Vagina (tissue), 2 donors: ENCODE results near the gene ZRANB3.

Source experiments
- POLR2A ChIP-seq, 2 donors: fragments of 450-650 bp; IDR thresholded peaks; one replicate each; pipeline ENCODE4 v1.6.1; 2017; ENCODE audit warnings: antibody characterized with exemption in 2 of 2, mild to moderate bottlenecking in 2 of 2, moderate library complexity in 2 of 2
- POLR2AphosphoS5 ChIP-seq, 2 donors: sonication (generic); formaldehyde crosslinking; IDR thresholded peaks; one replicate each; pipeline ENCODE4 v1.9.0; 2017; ENCODE audit warnings: antibody characterized with exemption in 2 of 2, mild to moderate bottlenecking in 2 of 2, low read depth in 1 of 2; ENCODE audit not compliant: insufficient read depth in 1 of 2
- TF ChIP-seq, protein P1 (sequence below), 3 experiments: fragments of 450-650 bp in 2 of 3; fragments of 200-600 bp in 1 of 3; sonication (generic) in 1 of 3; IDR thresholded peaks; one replicate each; pipeline ENCODE4 v1.5.1; 2017 to 2019; ENCODE audit warnings: antibody characterized with exemption in 3 of 3, mild to moderate bottlenecking in 2 of 3, moderate library complexity in 2 of 3

- TF ChIP-seq POLR2A (IDR thresholded peaks at IDR 0.05), result no peak
- TF ChIP-seq, protein P1, sequence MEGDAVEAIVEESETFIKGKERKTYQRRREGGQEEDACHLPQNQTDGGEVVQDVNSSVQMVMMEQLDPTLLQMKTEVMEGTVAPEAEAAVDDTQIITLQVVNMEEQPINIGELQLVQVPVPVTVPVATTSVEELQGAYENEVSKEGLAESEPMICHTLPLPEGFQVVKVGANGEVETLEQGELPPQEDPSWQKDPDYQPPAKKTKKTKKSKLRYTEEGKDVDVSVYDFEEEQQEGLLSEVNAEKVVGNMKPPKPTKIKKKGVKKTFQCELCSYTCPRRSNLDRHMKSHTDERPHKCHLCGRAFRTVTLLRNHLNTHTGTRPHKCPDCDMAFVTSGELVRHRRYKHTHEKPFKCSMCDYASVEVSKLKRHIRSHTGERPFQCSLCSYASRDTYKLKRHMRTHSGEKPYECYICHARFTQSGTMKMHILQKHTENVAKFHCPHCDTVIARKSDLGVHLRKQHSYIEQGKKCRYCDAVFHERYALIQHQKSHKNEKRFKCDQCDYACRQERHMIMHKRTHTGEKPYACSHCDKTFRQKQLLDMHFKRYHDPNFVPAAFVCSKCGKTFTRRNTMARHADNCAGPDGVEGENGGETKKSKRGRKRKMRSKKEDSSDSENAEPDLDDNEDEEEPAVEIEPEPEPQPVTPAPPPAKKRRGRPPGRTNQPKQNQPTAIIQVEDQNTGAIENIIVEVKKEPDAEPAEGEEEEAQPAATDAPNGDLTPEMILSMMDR (IDR thresholded peaks at IDR 0.05), result no peak
- no peak for TF ChIP-seq POLR2AphosphoS5 (IDR thresholded peaks at IDR 0.05; ENCODE audit: insufficient read depth in 1 of 2, low read depth in 1 of 2)
Measured at GRCh38 chr2:135279209-135279608, 251.8 kb downstream of the ZRANB3 start.
